ENCODE results near the gene CBARP. TPM values are rescaled to one million over a fixed set of nuclear protein-coding genes. Genes with fewer than 3 reads are reported as not detected.

The CBARP gene
- total RNA-seq, 1 donor from 2014 or later = 5.3 TPM

GRCh38 chr19:1229924-1230782, 7.7 kb downstream of the CBARP start:
- FAIRE-seq (no peak), DNase-seq (ENCODE audit: low spot score in 2 of 2) (no peak)

- DNase-seq (ENCODE audit: low spot score in 2 of 2) (no peak), FAIRE-seq (no peak)
These were observed 8.5 kb downstream of the CBARP start for GRCh38 chr19:1229056-1229923.

GRCh38 chr19:1228161-1228957, 9.4 kb downstream of the CBARP start:
- FAIRE-seq (no peak), DNase-seq (ENCODE audit: low spot score in 2 of 2) (no peak)

GRCh38 chr19:1227304-1228054, 10.3 kb downstream of the CBARP start:
- FAIRE-seq = no peak
- no peak for DNase-seq (ENCODE audit: low spot score in 2 of 2)

GRCh38 chr19:1226522-1227303, 11.1 kb downstream of the CBARP start:
- FAIRE-seq = no peak
- no peak for DNase-seq (ENCODE audit: low spot score in 2 of 2)

- DNase-seq (ENCODE audit: low spot score in 2 of 2) (no peak), FAIRE-seq (no peak)
These were observed 11.6 kb downstream of the CBARP start for GRCh38 chr19:1226227-1226518.

GRCh38 chr19:1225440-1226226, 12.2 kb downstream of the CBARP start:
- DNase-seq (ENCODE audit: low spot score in 2 of 2) (no peak), FAIRE-seq (no peak)

GRCh38 chr19:1224847-1225246, 13.0 kb downstream of the CBARP start:
- no peak for FAIRE-seq
- DNase-seq (ENCODE audit: low spot score in 2 of 2) = no peak

GRCh38 chr19:1224047-1224825, 13.6 kb downstream of the CBARP start:
- FAIRE-seq (no peak), DNase-seq (ENCODE audit: low spot score in 2 of 2) (no peak)

GRCh38 chr19:1223018-1223855, 14.6 kb downstream of the CBARP start:
- no peak for DNase-seq (ENCODE audit: low spot score in 2 of 2)

GRCh38 chr19:1222394-1222793, 15.4 kb downstream of the CBARP start:
- FAIRE-seq = no peak
- DNase-seq (ENCODE audit: low spot score in 2 of 2) = no peak

More at GRCh38 chr19:1223018-1223855, 14.6 kb downstream of the CBARP start:
- no peak for FAIRE-seq

- FAIRE-seq (no peak), DNase-seq (ENCODE audit: low spot score in 2 of 2) (no peak)
These were observed 15.9 kb downstream of the CBARP start for GRCh38 chr19:1221904-1222255.

- no peak for FAIRE-seq
- DNase-seq (ENCODE audit: low spot score in 2 of 2) = peak; percentile 90 to 92
These were observed 16.6 kb downstream of the CBARP start for GRCh38 chr19:1220976-1221903.

GRCh38 chr19:1220477-1220930, 17.3 kb downstream of the CBARP start:
- FAIRE-seq = no peak
- no peak for DNase-seq (ENCODE audit: low spot score in 2 of 2)

- no peak for DNase-seq (ENCODE audit: low spot score in 2 of 2)
- no peak for FAIRE-seq
These were observed 17.9 kb downstream of the CBARP start for GRCh38 chr19:1219786-1220476.

Measured in frontal cortex (tissue), 4 donors.